Embryonic facial prominence (tissue), 1 donor: ENCODE results near the gene MUC6.
"Not testable (repeated sequence)": the region's sequence is repeated elsewhere in the genome, so short reads cannot be mapped to it uniquely, and the experiment has no call there.

Source experiments
- DNase-seq: peaks from one replicate; pipeline ENCODE4 v3.0.0-alpha.2; 2016; ENCODE audit errors: extremely low spot score

MUC6 gene

GRCh38 chr11:987671-988070 lies 48.8 kb downstream of the MUC6 start:
- DNase-seq: no peak

- no peak for DNase-seq
Measured at GRCh38 chr11:986952-987305, 49.6 kb downstream of the MUC6 start.

DNA sequence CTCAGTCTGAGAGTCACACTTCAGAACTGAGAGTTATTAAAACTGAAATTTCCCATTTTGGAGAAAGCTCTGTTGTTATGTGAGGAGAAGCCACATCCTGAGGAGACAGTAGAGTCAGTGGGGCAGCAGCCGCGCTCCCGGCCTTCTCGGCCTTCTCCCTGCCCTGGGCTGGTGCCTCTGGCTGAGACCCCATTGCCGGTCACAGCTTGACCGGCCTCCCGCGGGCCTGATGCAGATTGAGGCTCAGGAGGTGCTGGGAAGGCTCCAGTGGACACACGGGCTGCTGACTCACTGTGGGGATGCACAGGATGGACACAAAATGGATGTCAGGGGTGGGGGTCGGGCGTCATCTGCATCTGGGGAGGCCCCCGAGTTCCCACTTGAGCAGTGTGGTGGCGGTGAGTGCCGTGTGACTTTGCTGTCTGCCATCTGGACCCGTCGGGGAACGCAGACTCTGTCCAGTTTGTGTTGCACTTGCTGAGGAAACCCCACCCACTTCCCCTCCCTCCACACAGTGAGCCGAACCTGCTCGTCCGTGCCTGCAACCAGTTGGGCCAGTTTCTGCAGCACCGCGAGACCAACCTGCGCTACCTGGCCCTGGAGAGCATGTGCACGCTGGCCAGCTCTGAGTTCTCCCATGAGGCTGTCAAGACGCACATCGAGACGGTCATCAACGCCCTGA lies 50.1 kb downstream of the MUC6 start:
- DNase-seq: no peak

DNA sequence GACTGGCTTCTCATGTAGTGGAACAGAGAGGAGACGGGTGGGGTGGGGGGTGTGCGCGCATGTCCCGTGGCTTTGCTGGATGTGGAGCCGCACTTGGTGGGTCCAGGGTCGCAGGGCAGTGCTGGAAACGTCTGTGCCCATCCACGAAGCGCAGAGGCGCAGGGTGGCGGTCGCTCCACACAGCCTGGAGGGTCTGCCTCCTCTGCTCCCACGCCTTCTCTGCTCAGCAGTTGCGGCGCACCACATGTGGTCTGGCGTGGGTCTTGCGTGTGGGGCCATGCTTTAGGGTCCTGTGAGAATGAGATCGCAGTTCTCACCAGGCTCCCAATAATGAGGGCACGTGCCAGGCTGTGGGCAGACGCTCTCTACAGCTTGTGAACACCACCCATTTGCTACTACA lies 50.7 kb downstream of the MUC6 start:
- DNase-seq: no peak

GRCh38 chr11:985406-985805 lies 51.1 kb downstream of the MUC6 start:
- no peak for DNase-seq

DNA sequence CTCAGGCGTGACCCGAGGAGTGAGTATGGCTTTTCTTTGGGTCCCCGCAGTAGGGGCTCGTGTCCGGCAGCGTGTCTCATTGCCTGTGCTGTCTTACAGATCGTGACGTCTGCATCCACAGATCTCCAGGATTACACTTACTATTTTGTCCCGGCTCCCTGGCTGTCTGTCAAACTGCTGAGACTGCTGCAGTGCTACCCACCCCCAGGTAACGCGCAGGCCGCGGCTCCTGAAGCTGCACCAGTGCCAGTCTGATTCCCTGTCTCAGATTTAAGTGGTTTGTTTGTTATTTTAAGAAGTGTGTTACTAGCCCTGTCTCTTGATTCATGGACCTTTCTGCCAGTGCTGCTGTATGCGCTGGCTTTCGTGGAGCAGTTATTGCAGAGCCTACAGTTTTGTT lies 52.0 kb downstream of the MUC6 start:
- no peak for DNase-seq

DNA sequence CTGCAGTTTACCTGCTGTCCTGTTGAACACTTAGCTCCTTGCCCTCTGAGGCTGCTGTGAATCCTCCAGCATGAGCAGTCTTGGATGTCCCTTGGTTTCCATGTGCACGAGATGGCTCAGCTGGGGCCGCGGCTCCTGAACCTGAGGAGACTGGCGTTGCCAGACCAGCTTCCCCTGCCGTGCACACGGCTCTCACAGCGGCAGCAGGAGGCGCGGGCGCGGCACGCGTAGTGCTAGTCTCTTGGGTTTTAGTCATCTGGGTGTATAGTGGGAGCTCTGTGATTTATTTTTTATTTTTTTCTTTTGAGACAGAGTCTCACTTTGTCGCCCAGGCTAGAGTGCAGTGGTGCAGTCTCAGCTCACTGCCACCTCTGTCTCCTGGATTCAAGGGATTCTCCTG lies 54.8 kb downstream of the MUC6 start:
- DNase-seq: no peak

DNA sequence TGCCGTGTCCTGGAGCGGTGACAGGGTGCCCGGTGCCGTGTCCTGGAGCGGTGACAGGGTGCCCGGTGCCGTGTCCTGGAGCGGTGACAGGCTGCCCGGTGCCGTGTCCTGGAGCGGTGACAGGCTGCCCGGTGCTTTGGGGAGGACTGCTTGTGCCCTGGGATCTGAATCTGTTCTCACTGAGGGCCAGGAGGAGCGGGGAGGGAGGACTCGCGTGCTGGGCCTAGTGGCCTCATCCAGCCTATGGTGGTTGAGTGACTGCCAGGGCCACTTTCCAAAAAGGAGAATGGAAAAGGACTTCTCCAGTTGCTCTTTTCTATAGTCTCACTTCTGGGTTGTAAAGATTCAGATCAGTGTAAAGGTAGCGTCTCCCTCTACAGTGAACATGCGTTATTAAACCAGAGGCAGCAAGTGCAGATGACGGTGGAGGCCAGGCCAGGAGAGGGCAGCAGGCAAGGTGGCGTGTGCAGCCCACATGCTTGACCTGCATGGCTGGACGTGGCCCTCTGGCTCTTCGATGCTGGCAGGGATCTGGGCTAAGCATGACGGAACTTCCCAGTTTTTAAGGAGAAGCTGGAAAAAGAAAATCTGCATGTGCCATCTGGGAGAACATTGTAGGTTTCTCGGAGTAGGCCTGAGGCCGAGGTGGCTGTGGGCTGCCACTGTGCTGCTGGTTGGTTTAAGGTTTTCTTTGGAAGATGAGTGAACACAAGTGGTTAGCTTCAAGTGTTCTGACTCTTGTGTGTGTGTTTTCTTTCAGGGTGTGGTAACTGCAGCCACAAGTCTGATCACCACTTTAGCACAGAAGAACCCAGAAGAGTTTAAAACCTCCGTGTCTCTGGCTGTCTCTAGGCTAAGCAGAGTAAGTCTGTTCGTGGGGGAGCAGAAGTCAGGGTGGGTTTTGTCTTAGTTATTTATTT lies 55.8 kb downstream of the MUC6 start:
- no peak for DNase-seq

GRCh38 chr11:978781-979180 lies 57.7 kb downstream of the MUC6 start:
- DNase-seq: no peak

- no peak for DNase-seq
Measured at GRCh38 chr11:977830-978720, 58.4 kb downstream of the MUC6 start.

DNA sequence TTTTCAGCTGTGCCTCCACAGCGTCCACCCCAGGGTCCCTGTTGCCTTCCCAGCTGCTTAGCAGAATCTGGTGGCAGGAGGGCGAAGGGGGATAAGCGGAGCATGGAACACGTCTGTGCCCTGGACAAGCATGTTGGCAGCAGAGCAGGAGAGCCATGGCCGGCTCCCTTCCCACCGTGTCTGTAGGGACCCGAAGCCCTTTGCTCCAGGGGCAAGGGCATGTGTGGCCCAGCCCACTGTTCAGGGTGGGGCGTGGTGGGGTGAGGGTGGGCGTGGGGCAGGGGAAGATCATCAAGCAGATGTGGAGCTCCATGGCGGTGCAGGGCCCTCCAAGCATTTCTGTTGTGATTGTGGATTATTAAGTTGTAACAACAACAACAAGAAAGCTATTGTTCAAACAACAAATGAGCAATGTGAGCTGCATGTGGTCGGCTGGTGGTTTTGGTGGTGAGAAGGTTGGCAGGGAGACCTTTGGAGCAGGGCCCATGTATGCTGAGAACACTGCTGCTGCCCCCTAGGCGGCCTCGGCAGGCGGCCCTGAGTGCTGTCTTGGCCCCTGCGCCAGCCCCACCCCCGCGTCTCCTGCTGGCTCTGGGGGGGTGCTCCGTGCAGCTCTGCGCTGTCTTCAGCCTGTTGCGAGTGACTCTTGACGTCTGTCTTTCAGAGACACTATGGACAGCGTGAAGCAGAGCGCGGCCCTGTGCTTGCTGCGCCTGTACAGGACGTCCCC lies 59.9 kb downstream of the MUC6 start:
- DNase-seq: no peak

GRCh38 chr11:975827-976226 lies 60.7 kb downstream of the MUC6 start:
- no peak for DNase-seq

- not testable (repeated sequence) for DNase-seq
Measured at GRCh38 chr11:975376-975775, 61.1 kb downstream of the MUC6 start.

DNA sequence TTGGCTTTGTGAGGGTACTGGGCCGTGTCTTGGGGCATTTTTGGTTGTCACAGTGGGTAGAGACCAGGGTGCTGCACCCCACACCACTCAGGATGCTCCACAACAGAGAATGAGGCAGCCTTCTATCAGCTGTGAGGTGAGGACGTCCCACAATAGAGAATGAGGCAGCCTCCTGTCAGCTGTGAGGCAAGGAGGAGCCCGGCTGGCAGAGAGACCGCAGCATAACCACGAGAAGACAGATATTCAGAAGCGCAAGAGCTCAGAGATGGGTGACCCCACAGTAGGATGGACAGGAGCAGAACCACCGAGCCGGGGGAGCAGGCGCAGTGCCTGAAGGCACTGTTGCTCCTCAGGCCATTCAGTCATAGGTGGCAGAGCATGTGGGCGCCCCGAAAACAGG lies 63.3 kb downstream of the MUC6 start:
- no peak for DNase-seq

GRCh38 chr11:972523-973211 lies 63.9 kb downstream of the MUC6 start:
- DNase-seq: no peak

DNA sequence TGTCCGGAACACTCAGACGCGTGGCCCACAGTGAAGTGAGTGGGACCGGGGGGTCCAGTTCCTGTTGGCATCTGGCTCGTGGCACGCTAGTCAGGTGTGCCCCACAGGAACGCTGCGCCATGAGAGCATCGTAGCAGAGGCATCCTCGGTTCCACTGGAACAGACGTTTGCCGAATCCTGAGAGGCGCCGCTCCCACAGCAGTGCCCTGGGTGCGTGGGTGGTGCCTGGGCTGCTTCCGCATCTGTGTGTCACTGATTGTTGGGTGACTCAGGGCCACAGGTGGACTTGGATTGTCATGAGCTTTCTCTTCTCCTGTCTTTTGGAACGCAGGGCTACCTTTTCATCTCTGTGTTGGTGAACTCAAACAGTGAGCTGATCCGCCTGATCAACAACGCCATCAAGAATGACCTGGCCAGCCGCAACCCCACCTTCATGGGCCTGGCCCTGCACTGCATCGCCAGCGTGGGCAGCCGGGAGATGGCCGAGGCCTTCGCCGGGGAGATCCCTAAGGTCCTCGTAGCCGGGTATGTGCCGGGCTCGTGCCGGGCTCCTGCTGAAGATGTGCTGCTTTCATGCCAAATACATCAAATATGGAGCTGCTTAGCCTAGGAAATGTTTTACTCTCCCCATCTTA lies 64.7 kb downstream of the MUC6 start:
- no peak for DNase-seq

DNA sequence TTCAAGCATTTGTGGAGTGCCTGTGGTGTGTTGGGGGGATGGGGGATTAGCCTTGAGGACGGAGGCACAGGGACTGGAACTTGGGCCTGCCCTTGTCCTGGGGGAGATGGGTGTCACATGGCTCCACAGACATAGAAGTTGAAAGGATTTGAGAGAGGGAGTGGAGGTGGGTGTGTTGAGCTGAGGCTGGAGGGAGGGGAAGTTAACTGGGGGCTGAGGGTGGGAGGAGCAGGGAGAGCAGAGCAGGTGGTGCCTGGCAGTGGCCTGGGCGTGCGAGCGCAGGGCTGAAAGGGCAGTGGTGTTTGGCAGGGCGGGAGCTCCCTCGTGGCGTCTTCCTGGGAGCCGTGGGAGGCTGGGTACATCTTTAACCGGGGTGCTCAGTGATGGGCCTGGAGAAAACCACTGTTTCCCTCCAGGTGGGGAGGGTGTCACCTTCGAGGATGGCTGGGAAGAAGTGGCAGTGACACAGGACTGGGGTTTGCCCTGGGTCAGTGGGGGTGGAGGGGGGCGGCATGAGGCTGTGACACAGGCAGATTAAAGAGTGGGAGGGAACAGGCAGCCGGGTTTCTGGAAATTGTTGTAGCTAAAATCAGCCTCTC lies 65.3 kb downstream of the MUC6 start:
- no peak for DNase-seq

DNA sequence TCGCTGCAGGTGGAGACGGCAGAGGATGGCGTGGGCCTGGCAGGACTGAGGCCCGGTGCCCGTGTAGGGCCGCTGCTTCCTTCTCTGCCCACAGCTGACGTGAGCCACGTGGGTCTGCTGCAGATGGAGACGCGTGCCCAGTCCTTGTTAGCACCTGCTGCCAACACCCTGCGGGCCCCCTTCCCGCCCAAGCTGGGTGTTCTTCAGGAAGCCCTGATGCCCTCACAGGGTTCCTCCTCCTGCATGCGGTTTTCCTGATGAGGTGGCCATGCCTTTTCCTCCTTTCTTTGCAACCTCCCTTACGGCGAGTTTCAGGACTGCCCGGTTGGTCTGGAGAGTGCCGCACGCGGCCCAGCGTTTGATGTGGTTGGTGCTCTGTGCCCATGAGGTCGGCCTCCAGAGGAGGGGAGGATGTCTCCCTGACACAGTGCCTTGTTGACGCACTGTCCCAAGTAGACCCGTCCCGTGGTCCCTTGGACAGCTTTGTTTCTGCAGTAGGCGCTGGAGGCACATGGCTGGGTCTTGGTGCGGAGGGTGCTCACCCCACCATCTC lies 66.1 kb downstream of the MUC6 start:
- DNase-seq: no peak

GRCh38 chr11:969651-970205 lies 66.8 kb downstream of the MUC6 start:
- no peak for DNase-seq
